NB4 (cell line): Measurements from ENCODE around the gene MS4A8.
"Not testable (repeated sequence)": the region's sequence is repeated elsewhere in the genome, so short reads cannot be mapped to it uniquely, and the experiment has no call there.

Source experiments
- DNase-seq: peaks from one replicate; pipeline ENCODE4 v3.0.0; 2010; ENCODE audit warnings: low read depth
- H3K4me3 ChIP-seq: one replicate; pipeline ENCODE4 v1.5.1; 2011; ENCODE audit warnings: mild to moderate bottlenecking, low read depth, low read length, moderate library complexity
- MAX ChIP-seq: IDR thresholded peaks from 2 replicates; pipeline ENCODE4 v1.6.1; 2011; ENCODE audit warnings: low read depth, low read length
- MYC ChIP-seq: IDR thresholded peaks from 2 replicates; pipeline ENCODE4 v1.6.1; 2011; ENCODE audit warnings: low read depth, low read length
- POLR2A ChIP-seq: IDR thresholded peaks from 2 replicates; pipeline ENCODE4 v1.6.1; 2011; ENCODE audit warnings: mild to moderate bottlenecking; ENCODE audit not compliant: insufficient read length; ENCODE audit errors: extremely low read depth
- TF ChIP-seq, protein P1 (sequence below): IDR thresholded peaks from one replicate; pipeline ENCODE4 v1.5.1; 2012; ENCODE audit warnings: low read depth, low read length

The MS4A8 gene

DNA sequence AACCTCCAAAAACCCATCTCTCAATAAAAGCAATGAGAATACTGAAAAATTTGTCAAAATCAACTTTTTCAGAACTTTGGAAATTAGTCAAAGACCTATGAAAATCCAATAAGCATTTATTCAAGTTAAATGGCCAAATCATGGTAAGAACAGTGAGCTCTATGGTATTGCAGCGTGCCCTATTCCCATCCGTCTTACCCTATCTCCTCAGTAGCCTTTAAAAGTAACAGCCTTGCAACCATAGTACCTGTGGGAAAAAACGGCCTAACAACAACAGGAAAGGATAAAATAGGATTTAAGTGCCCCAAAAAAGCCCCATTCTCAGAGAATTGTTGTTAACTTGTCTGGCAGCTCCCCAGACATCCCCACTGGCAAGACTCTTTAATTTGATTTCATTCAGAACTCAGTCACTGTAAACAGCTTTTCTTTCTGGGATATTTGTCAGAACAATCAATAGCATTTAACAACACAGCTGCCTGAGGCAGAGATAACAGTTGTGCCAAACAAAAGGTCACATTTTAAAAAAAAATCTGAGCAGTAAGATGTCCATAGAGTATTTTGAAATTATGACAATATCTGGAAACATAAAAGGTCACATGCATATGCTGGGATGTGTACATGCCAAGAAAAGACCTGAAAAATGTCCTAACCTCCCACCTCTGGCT, 18.8 kb upstream of the MS4A8 start:
- H3K4me3 ChIP-seq: no peak overlapping the region
- no peak for DNase-seq
- TF ChIP-seq MAX (no peak), POLR2A (no peak), MYC (no peak)
- TF ChIP-seq, protein P1, sequence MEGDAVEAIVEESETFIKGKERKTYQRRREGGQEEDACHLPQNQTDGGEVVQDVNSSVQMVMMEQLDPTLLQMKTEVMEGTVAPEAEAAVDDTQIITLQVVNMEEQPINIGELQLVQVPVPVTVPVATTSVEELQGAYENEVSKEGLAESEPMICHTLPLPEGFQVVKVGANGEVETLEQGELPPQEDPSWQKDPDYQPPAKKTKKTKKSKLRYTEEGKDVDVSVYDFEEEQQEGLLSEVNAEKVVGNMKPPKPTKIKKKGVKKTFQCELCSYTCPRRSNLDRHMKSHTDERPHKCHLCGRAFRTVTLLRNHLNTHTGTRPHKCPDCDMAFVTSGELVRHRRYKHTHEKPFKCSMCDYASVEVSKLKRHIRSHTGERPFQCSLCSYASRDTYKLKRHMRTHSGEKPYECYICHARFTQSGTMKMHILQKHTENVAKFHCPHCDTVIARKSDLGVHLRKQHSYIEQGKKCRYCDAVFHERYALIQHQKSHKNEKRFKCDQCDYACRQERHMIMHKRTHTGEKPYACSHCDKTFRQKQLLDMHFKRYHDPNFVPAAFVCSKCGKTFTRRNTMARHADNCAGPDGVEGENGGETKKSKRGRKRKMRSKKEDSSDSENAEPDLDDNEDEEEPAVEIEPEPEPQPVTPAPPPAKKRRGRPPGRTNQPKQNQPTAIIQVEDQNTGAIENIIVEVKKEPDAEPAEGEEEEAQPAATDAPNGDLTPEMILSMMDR: no peak

DNA sequence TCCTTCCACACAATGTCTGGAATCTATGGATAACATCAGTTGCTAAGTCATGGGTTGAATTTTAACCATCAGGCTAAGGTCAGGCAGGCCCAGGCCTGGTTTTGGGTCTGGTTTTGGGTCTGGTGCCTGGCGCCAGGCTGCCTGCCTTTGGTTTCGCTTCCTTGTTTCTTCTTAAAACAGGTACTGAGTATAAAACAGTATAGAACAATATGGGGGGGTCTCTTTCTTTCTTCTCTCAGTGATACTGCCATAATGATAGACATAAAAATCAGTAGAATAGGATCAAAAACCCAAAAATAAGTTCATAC, 14.9 kb upstream of the MS4A8 start:
- DNase-seq, H3K4me3 ChIP-seq: not testable (repeated sequence)

- no peak for DNase-seq
- H3K4me3 ChIP-seq: no peak overlapping the region
- no peak for TF ChIP-seq MYC
- TF ChIP-seq, protein P1: no peak
- TF ChIP-seq POLR2A: no peak
- no peak for TF ChIP-seq MAX
Measured at GRCh38 chr11:60691661-60692060, 7.8 kb upstream of the MS4A8 start.

DNA sequence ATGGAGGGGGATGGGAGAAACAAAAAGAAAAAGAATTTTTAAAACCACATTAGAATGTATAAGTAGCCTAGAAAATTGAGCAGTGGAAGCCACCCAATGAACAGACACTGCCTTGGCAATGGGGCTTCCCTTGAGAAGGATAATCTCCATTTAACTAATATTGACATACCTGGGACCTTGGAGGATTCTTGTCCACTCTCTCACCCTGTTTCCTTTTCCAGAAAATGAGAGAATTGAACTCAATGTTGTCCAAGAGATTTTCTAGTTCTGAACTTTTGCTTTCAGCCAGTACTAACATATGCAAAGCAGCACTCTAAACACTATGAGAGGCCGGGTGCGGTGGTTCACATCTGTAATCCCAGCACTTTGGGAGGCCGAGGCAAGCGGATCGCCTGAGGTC, 524 bp downstream of the MS4A8 start:
- no peak for DNase-seq
- TF ChIP-seq MAX (no peak), MYC (no peak), POLR2A (no peak)
- TF ChIP-seq, protein P1: no peak
- H3K4me3 ChIP-seq: no peak overlapping the region

DNA sequence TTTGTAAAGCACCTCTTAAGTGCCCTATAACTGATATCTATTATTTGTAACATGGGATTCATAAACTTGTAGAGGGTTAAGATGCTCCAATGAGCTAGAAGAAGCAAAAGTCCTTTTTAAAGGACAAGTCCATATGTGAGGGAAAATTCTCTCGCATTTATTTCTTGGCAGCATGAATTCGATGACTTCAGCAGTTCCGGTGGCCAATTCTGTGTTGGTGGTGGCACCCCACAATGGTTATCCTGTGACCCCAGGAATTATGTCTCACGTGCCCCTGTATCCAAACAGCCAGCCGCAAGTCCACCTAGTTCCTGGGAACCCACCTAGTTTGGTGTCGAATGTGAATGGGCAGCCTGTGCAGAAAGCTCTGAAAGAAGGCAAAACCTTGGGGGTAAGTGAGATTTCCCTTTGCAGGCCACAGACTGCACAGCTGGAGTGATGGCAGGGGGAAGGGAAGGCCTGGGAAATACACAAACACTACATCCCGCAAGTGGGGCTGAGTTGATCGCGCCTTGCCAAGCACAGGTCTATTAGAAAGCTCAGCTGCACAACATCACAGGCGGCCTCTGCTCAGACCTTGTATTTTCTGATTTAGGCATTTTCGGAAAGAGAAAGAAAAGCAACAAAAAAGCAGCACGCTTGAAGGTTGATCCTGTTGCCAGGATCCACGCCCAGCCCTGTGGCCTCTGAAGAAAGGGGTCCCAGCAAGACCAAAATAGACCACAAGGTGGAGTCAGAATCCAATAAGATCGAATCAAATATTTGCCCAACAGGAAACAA, 1.5 kb downstream of the MS4A8 start:
- no peak overlapping the region for H3K4me3 ChIP-seq
- no peak for TF ChIP-seq MYC
- TF ChIP-seq, protein P1: peak; percentile 44
- TF ChIP-seq MAX: 0 out of 2 replicates have a peak, but pooled peaks have one; percentile 9
- TF ChIP-seq POLR2A: no peak
- DNase-seq: peak; percentile 59

DNA sequence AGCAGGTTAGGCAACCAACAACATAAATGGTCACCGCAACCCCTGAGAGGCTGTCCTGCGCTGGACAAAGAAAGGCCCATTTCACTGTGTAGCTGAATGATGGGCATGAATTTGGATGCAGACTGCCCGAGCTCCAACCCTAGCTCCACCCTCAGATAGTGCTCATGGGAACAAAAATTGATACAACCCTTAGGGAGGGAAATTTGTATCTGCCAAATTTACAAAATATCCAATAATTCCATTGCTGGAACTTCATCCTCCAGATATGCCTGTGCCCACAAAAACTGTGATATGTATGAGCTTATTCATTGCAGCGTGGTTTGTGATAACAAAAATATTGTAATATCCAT, 2.0 kb downstream of the MS4A8 start:
- DNase-seq: no peak
- H3K4me3 ChIP-seq: no peak overlapping the region
- TF ChIP-seq, protein P1: no peak
- no peak for TF ChIP-seq MAX
- TF ChIP-seq MYC: no peak
